Measurements from ENCODE around the gene HYDIN. TPM values are rescaled to one million over a fixed set of nuclear protein-coding genes. Genes with fewer than 3 reads are reported as not detected.

HYDIN gene
- total RNA-seq, 2 experiments from 2014 or later: not detected

DNA sequence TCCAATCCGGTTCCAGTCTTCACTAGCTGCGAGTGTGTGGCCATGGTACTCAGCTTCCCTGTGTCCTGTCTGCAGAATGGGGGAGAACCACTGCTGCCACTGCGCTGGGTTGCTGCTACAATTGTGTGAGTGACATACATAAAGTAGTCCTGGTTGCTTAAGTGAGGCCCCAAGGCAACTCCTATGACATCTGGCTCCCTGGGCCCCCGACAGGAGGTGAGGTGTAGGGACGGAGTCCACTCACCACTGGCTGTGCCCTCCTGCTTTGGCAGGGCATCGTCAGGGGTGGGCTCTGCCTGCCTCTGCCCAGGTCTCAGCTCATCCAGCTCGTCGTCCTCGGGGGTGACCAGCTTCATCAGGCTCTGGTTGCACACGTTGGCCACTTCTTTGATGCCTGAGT, 450.0 kb downstream of the HYDIN start:
- H4K20me1 ChIP-seq (ENCODE audit: insufficient read depth, low read length): no peaks in the 10 kb centered on the region
- H3K27ac ChIP-seq (ENCODE audit: low read depth, low read length, poor library complexity, severe bottlenecking): no peak overlapping the region
- intact Hi-C loops (cut with micrococcal nuclease; ENCODE audit: unreplicated experiment): no loop called here
- TF ChIP-seq EZH2phosphoT487 (IDR thresholded peaks at IDR 0.05; ENCODE audit: borderline replicate concordance, low read depth, low read length): no peak
- TF ChIP-seq, protein P1, sequence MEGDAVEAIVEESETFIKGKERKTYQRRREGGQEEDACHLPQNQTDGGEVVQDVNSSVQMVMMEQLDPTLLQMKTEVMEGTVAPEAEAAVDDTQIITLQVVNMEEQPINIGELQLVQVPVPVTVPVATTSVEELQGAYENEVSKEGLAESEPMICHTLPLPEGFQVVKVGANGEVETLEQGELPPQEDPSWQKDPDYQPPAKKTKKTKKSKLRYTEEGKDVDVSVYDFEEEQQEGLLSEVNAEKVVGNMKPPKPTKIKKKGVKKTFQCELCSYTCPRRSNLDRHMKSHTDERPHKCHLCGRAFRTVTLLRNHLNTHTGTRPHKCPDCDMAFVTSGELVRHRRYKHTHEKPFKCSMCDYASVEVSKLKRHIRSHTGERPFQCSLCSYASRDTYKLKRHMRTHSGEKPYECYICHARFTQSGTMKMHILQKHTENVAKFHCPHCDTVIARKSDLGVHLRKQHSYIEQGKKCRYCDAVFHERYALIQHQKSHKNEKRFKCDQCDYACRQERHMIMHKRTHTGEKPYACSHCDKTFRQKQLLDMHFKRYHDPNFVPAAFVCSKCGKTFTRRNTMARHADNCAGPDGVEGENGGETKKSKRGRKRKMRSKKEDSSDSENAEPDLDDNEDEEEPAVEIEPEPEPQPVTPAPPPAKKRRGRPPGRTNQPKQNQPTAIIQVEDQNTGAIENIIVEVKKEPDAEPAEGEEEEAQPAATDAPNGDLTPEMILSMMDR (conservative IDR thresholded peaks at IDR 0.05; ENCODE audit: low read length): no peak
- no peak overlapping the region for H3K4me2 ChIP-seq (ENCODE audit: low read length)
- H3K9me2 ChIP-seq (ENCODE audit: insufficient read depth, low read length): no peaks in the 10 kb centered on the region
- no peaks in the 10 kb centered on the region for H3K79me2 ChIP-seq (ENCODE audit: insufficient read depth, low read depth, low read length)
- ChIA-PET POLR2A (no interaction called here), CTCF (ENCODE audit: unreplicated experiment) (no interaction called here)
- no peak overlapping the region for H2AFZ ChIP-seq (ENCODE audit: low read length)
- BruUV-seq (replicated peaks): no TSS peak
- no peak overlapping the region for H3K4me3 ChIP-seq (ENCODE audit: low read depth, low read length, poor library complexity, severe bottlenecking)
- peaks cover 88% of the 10 kb centered on the region for H3K36me3 ChIP-seq (ENCODE audit: insufficient read depth, low read length)
- H3K9me3 ChIP-seq (ENCODE audit: low read length): peaks cover 5% of the 10 kb centered on the region; the same call in 1 of the 2 replicates
- no peaks in the 10 kb centered on the region for H3K4me1 ChIP-seq (ENCODE audit: insufficient read depth, low read length, poor library complexity, severe bottlenecking)
- DNase-seq (ENCODE audit: low spot score): no peak

GRCh38 chr16:70779361-70779760, 451.2 kb downstream of the HYDIN start:
- no peaks in the 10 kb centered on the region for H3K4me1 ChIP-seq (ENCODE audit: insufficient read depth, low read length, poor library complexity, severe bottlenecking)
- no peak overlapping the region for H3K27ac ChIP-seq (ENCODE audit: low read depth, low read length, poor library complexity, severe bottlenecking)
- no peaks in the 10 kb centered on the region for H4K20me1 ChIP-seq (ENCODE audit: insufficient read depth, low read length)
- no peaks in the 10 kb centered on the region for H3K9me2 ChIP-seq (ENCODE audit: insufficient read depth, low read length)
- no TSS peak for BruUV-seq (replicated peaks)
- no peak for DNase-seq (ENCODE audit: low spot score)
- intact Hi-C loops (cut with micrococcal nuclease; ENCODE audit: unreplicated experiment): no loop called here
- peaks cover 5% of the 10 kb centered on the region; the same call in 1 of the 2 replicates for H3K9me3 ChIP-seq (ENCODE audit: low read length)
- H2AFZ ChIP-seq (ENCODE audit: low read length): no peak overlapping the region
- no peak overlapping the region for H3K4me2 ChIP-seq (ENCODE audit: low read length)
- TF ChIP-seq, protein P1 (conservative IDR thresholded peaks at IDR 0.05; ENCODE audit: low read length): no peak
- no peak for TF ChIP-seq EZH2phosphoT487 (IDR thresholded peaks at IDR 0.05; ENCODE audit: borderline replicate concordance, low read depth, low read length)
- CTCF ChIA-PET (ENCODE audit: unreplicated experiment): no interaction called here
- H3K79me2 ChIP-seq (ENCODE audit: insufficient read depth, low read depth, low read length): no peaks in the 10 kb centered on the region
- POLR2A ChIA-PET: no interaction called here
- no peak overlapping the region for H3K4me3 ChIP-seq (ENCODE audit: low read depth, low read length, poor library complexity, severe bottlenecking)
- peaks cover 76% of the 10 kb centered on the region for H3K36me3 ChIP-seq (ENCODE audit: insufficient read depth, low read length)

GRCh38 chr16:70778901-70779309, 451.6 kb downstream of the HYDIN start:
- POLR2A ChIA-PET: no interaction called here
- intact Hi-C loops (cut with micrococcal nuclease; ENCODE audit: unreplicated experiment): no loop called here
- Histone ChIP-seq H3K27ac (ENCODE audit: low read depth, low read length, poor library complexity, severe bottlenecking) (no peak overlapping the region), H3K4me3 (ENCODE audit: low read depth, low read length, poor library complexity, severe bottlenecking) (no peak overlapping the region), H3K4me2 (ENCODE audit: low read length) (no peak overlapping the region), H3K9me3 (ENCODE audit: low read length) (peaks cover 5% of the 10 kb centered on the region; the same call in 1 of the 2 replicates), H4K20me1 (ENCODE audit: insufficient read depth, low read length) (no peaks in the 10 kb centered on the region), H3K36me3 (ENCODE audit: insufficient read depth, low read length) (peaks cover 76% of the 10 kb centered on the region), H3K4me1 (ENCODE audit: insufficient read depth, low read length, poor library complexity, severe bottlenecking) (no peaks in the 10 kb centered on the region), H3K79me2 (ENCODE audit: insufficient read depth, low read depth, low read length) (no peaks in the 10 kb centered on the region), H3K9me2 (ENCODE audit: insufficient read depth, low read length) (no peaks in the 10 kb centered on the region), H2AFZ (ENCODE audit: low read length) (no peak overlapping the region)
- CTCF ChIA-PET (ENCODE audit: unreplicated experiment): no interaction called here
- BruUV-seq (replicated peaks): no TSS peak
- no peak for TF ChIP-seq EZH2phosphoT487 (IDR thresholded peaks at IDR 0.05; ENCODE audit: borderline replicate concordance, low read depth, low read length)
- TF ChIP-seq, protein P1 (conservative IDR thresholded peaks at IDR 0.05; ENCODE audit: low read length): no peak
- DNase-seq (ENCODE audit: low spot score): no peak
